Common myeloid progenitor, CD34-positive (primary cell): ENCODE results near the gene ATP2B2.

ENCODE experiments used
- CTCF ChIA-PET: fragments of 350-600 bp; sonication (Branson Sonifier 250); formaldehyde crosslinking; loops from one replicate; lab custom pipeline; 2021; ENCODE audit warnings: antibody characterized with exemption; lab: Charles Lee
- POLR2A ChIA-PET: fragments of 350-600 bp; sonication (Branson Sonifier 250); formaldehyde crosslinking; loops from one replicate; lab custom pipeline; 2021; ENCODE audit warnings: antibody characterized with exemption; lab: Charles Lee
- DNase-seq, 3 donors: peaks; one replicate each; pipeline versions ENCODE4 v3.0.0 to v3.0.0-alpha.2; 2013
- H3K27ac ChIP-seq, 2 experiments: 1 replicate in 1 of 2; 2 replicates in 1 of 2; pipeline ENCODE4 v1.7.0; 2013; ENCODE audit warnings: inconsistent platforms in 2 of 2, low read length in 2 of 2, mild to moderate bottlenecking in 2 of 2, low read depth in 1 of 2, moderate library complexity in 1 of 2; ENCODE audit not compliant: severe bottlenecking in 2 of 2, insufficient read depth in 1 of 2, poor library complexity in 1 of 2
- H3K27me3 ChIP-seq, 5 experiments: replicated peaks in 2 of 5; 1 replicate in 3 of 5; 2 replicates in 2 of 5; pipeline versions ENCODE4 v1.6.1 to v1.7.0; 2013; ENCODE audit warnings: low read length in 4 of 5, mild to moderate bottlenecking in 2 of 5, moderate library complexity in 2 of 5, inconsistent platforms in 1 of 5; ENCODE audit not compliant: insufficient read depth in 5 of 5, control insufficient read depth in 4 of 5
- H3K36me3 ChIP-seq, 4 experiments: 1 replicate in 2 of 4; 2 replicates in 2 of 4; pipeline versions ENCODE4 v1.6.1 to v1.7.0; 2013; ENCODE audit warnings: low read length in 3 of 4, control low read depth in 1 of 4, mild to moderate bottlenecking in 1 of 4; ENCODE audit not compliant: control insufficient read depth in 4 of 4, insufficient read depth in 4 of 4
- H3K4me1 ChIP-seq, 4 experiments: 1 replicate in 3 of 4; 2 replicates in 1 of 4; pipeline versions ENCODE4 v1.6.1 to v1.7.1; 2013; ENCODE audit warnings: low read length in 3 of 4, mild to moderate bottlenecking in 3 of 4, control low read depth in 1 of 4, inconsistent platforms in 1 of 4, moderate library complexity in 1 of 4; ENCODE audit not compliant: control insufficient read depth in 4 of 4, insufficient read depth in 4 of 4; ENCODE audit errors: control extremely low read depth in 1 of 4
- H3K4me3 ChIP-seq, 7 experiments: 1 replicate in 4 of 7; 2 replicates in 3 of 7; pipeline versions ENCODE4 v1.5.1 to v1.7.0; 2013; ENCODE audit warnings: mild to moderate bottlenecking in 7 of 7, low read length in 6 of 7, moderate library complexity in 6 of 7, inconsistent platforms in 2 of 7, low read depth in 2 of 7, control low read depth in 1 of 7; ENCODE audit not compliant: insufficient read depth in 4 of 7, control insufficient read depth in 1 of 7; ENCODE audit errors: extremely low read depth in 1 of 7
- H3K9me3 ChIP-seq, 5 experiments: 1 replicate in 4 of 5; 2 replicates in 1 of 5; pipeline versions ENCODE4 v1.6.1 to v1.7.1; 2013; ENCODE audit warnings: low read length in 4 of 5, mild to moderate bottlenecking in 2 of 5, inconsistent platforms in 1 of 5, low read depth in 1 of 5, moderate library complexity in 1 of 5; ENCODE audit not compliant: control insufficient read depth in 4 of 5, insufficient read depth in 2 of 5; ENCODE audit errors: control extremely low read depth in 1 of 5
- WGBS: methylation state at CpG from one replicate; pipeline ENCODE4 v1.1.5; 2013; ENCODE audit not compliant: insufficient coverage; 5-methylcytosine and 5-hydroxymethylcytosine counted together

ATP2B2 gene

GRCh38 chr3:10472877-10473440, 32.4 kb downstream of the ATP2B2 start:
- H3K36me3 ChIP-seq: no peaks in the 10 kb centered on the region
- DNase-seq: no peak
- WGBS: 80% methylated on average over 1 of the region's 2 CpGs
- peaks cover 0 to 1% (median 0%) of the 10 kb centered on the region in 5 experiments for H3K9me3 ChIP-seq
- CTCF ChIA-PET: no interaction called here
- no peak overlapping the region for H3K4me3 ChIP-seq
- peaks cover 0 to 4% (median 1%) of the 10 kb centered on the region in 4 experiments for H3K4me1 ChIP-seq
- POLR2A ChIA-PET: no interaction called here
- H3K27me3 ChIP-seq: peaks cover 0 to 38% (median 9%) of the 10 kb centered on the region in 5 experiments
- no peak overlapping the region for H3K27ac ChIP-seq

DNA sequence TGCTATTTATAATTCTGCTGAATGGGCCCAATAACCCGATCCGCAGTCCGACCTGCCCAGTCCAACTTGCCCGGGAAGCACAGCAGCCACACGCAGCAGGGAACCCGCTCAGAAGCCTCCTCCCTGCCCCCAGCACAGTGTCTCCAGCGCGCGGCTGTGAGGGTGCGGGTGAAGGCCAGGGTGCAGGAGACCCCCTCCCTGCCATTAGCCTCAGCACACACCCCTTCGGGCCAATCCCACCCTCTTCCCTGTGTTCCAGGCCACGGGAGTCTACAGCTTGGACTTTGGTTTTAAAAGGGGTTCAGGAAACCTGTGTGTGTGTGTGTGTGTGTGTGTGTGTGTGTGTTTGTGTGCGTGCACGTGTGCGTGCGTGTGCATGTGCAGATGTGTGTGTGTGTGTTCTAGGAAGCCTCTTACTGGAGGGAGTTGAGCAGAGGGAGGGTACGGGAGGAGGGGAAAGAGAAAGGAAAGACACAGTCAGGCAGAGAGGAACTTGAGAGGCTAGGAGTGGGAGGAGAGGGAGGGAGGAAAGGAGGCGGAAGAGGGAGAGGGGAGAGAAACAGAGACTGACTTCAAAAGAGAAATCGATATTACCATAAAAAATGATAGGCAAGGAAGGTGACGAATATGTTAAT, 34.2 kb downstream of the ATP2B2 start:
- H3K9me3 ChIP-seq: no peaks in the 10 kb centered on the region
- H3K36me3 ChIP-seq: no peaks in the 10 kb centered on the region
- ChIA-PET POLR2A (no interaction called here), CTCF (no interaction called here)
- peaks cover 0 to 4% (median 1%) of the 10 kb centered on the region in 4 experiments for H3K4me1 ChIP-seq
- H3K27me3 ChIP-seq: peaks cover 0 to 48% (median 9%) of the 10 kb centered on the region in 5 experiments
- H3K4me3 ChIP-seq: no peak overlapping the region
- peak in 2 of 3 donors; percentile 6 to 23 for DNase-seq
- 18% methylated on average over 8 of the region's 20 CpGs for WGBS
- H3K27ac ChIP-seq: no peak overlapping the region

- 60% methylated on average over 8 of the region's 12 CpGs for WGBS
- Histone ChIP-seq H3K9me3 (no peaks in the 10 kb centered on the region), H3K4me1 (peaks cover 0 to 4% (median 1%) of the 10 kb centered on the region in 4 experiments), H3K27me3 (peaks cover 0 to 48% (median 9%) of the 10 kb centered on the region in 5 experiments), H3K4me3 (no peak overlapping the region), H3K36me3 (no peaks in the 10 kb centered on the region), H3K27ac (no peak overlapping the region)
- ChIA-PET CTCF (no interaction called here), POLR2A (no interaction called here)
- no peak for DNase-seq
Observed at GRCh38 chr3:10470120-10471053, 35.0 kb downstream of the ATP2B2 start.

GRCh38 chr3:10469441-10470119, 35.8 kb downstream of the ATP2B2 start:
- Histone ChIP-seq H3K4me3 (no peak overlapping the region), H3K27me3 (peaks cover 0 to 48% (median 9%) of the 10 kb centered on the region in 5 experiments), H3K4me1 (peaks cover 0 to 4% (median 1%) of the 10 kb centered on the region in 4 experiments), H3K36me3 (no peaks in the 10 kb centered on the region), H3K27ac (no peak overlapping the region), H3K9me3 (no peaks in the 10 kb centered on the region)
- WGBS: 46% methylated on average over 8 of the region's 9 CpGs
- DNase-seq: no peak
- POLR2A ChIA-PET: no interaction called here
- CTCF ChIA-PET: no interaction called here

- H3K27me3 ChIP-seq: peaks cover 0 to 48% (median 7%) of the 10 kb centered on the region in 5 experiments
- DNase-seq: no peak
- WGBS: 64% methylated on average over 9 of the region's 13 CpGs
- no peak overlapping the region for H3K4me3 ChIP-seq
- CTCF ChIA-PET: no interaction called here
- POLR2A ChIA-PET: no interaction called here
- no peaks in the 10 kb centered on the region for H3K36me3 ChIP-seq
- H3K9me3 ChIP-seq: no peaks in the 10 kb centered on the region
- no peak overlapping the region for H3K27ac ChIP-seq
- H3K4me1 ChIP-seq: peaks cover 0 to 4% (median 1%) of the 10 kb centered on the region in 4 experiments
Observed at GRCh38 chr3:10468613-10469354, 36.6 kb downstream of the ATP2B2 start.

GRCh38 chr3:10467904-10468612, 37.3 kb downstream of the ATP2B2 start:
- 82% methylated on average over 5 of the region's 11 CpGs for WGBS
- H3K27me3 ChIP-seq: peaks cover 0 to 42% (median 9%) of the 10 kb centered on the region in 5 experiments

More at GRCh38 chr3:10467904-10468612, 37.3 kb downstream of the ATP2B2 start:
- Histone ChIP-seq H3K9me3 (no peaks in the 10 kb centered on the region), H3K4me3 (no peak overlapping the region), H3K36me3 (no peaks in the 10 kb centered on the region), H3K4me1 (peaks cover 0 to 4% (median 1%) of the 10 kb centered on the region in 4 experiments), H3K27ac (no peak overlapping the region)
- POLR2A ChIA-PET: no interaction called here
- CTCF ChIA-PET: no interaction called here
- DNase-seq: no peak
